AG08395 (cell line): Measurements from ENCODE around the gene PTPRD.

Source experiments
- DNase-seq: peaks from one replicate; pipeline ENCODE4 v3.0.0; 2012; ENCODE audit warnings: mixed read lengths, low spot score

Gene PTPRD

GRCh38 chr9:10052916-10053315 lies 559.9 kb downstream of the PTPRD start:
- DNase-seq = no peak

GRCh38 chr9:10052181-10052580 lies 560.6 kb downstream of the PTPRD start:
- DNase-seq = no peak

- no peak for DNase-seq
These were observed 562.8 kb downstream of the PTPRD start for GRCh38 chr9:10050016-10050415.

- no peak for DNase-seq
These were observed 563.8 kb downstream of the PTPRD start for GRCh38 chr9:10048994-10049393.

- DNase-seq = no peak
These were observed 567.2 kb downstream of the PTPRD start for GRCh38 chr9:10045598-10045997.

- DNase-seq = no peak
These were observed 571.0 kb downstream of the PTPRD start for GRCh38 chr9:10041726-10042229.

- DNase-seq = no peak
These were observed 576.7 kb downstream of the PTPRD start for GRCh38 chr9:10036095-10036494.

- DNase-seq = no peak
These were observed 580.6 kb downstream of the PTPRD start for GRCh38 chr9:10032166-10032565.

- DNase-seq = no peak
These were observed 586.3 kb downstream of the PTPRD start for GRCh38 chr9:10026443-10026984.

- no peak for DNase-seq
These were observed 597.0 kb downstream of the PTPRD start for GRCh38 chr9:10015755-10016154.

- no peak for DNase-seq
These were observed 597.9 kb downstream of the PTPRD start for GRCh38 chr9:10014889-10015288.

- no peak for DNase-seq
These were observed 603.4 kb downstream of the PTPRD start for GRCh38 chr9:10009401-10009800.

- DNase-seq = no peak
These were observed 604.6 kb downstream of the PTPRD start for GRCh38 chr9:10008101-10008799.

- DNase-seq = no peak
These were observed 605.4 kb downstream of the PTPRD start for GRCh38 chr9:10007356-10007755.

- DNase-seq = no peak
These were observed 607.6 kb downstream of the PTPRD start for GRCh38 chr9:10005206-10005605.

- DNase-seq = no peak
These were observed 609.8 kb downstream of the PTPRD start for GRCh38 chr9:10003047-10003446.

GRCh38 chr9:10000669-10001068 lies 612.1 kb downstream of the PTPRD start:
- no peak for DNase-seq

GRCh38 chr9:9998491-9999287 lies 614.1 kb downstream of the PTPRD start:
- DNase-seq = no peak

GRCh38 chr9:9997585-9997984 lies 615.2 kb downstream of the PTPRD start:
- DNase-seq = no peak

- no peak for DNase-seq
These were observed 616.5 kb downstream of the PTPRD start for GRCh38 chr9:9996259-9996658.

- DNase-seq = no peak
These were observed 619.9 kb downstream of the PTPRD start for GRCh38 chr9:9992936-9993335.

- no peak for DNase-seq
These were observed 639.7 kb downstream of the PTPRD start for GRCh38 chr9:9973062-9973461.

- no peak for DNase-seq
These were observed 642.3 kb downstream of the PTPRD start for GRCh38 chr9:9970514-9970913.
